Measurements from ENCODE around the gene THBD.

- TF ChIP-seq CTCF (IDR thresholded peaks at IDR 0.05) = no peak
- no peak for TF ChIP-seq POLR2A (IDR thresholded peaks at IDR 0.05)
Observed at GRCh38 chr20:23050076-23050838, 785 bp upstream of the THBD start.

Data from right lobe of liver (tissue), 4 donors.